ENCODE results near the gene WNT2B. TPM values are rescaled to one million over a fixed set of nuclear protein-coding genes. Genes with fewer than 3 reads are reported as not detected.

The WNT2B gene
- total and polyA plus RNA-seq, 11 donors = 0.71 to 16.2 (median 2.0) TPM

DNA sequence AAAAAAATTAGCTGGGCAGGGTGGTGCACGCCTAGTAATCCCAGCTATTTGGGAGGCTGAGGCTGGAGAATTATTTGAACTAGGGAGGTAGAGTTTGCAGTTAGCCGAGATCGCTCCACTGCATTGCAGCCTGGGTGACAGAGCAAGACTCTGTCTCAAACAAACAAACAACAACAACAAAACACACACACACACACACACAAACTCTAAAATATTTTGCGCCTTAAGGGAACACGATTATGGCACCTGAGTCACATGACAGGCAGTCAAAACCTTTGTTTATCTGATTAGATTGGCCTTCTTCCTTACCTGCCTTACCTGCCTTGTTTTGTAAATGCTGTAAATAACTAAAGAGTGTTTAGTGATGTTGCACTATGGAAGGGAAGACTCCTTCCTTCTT, 20.6 kb upstream of the WNT2B start:
- TF ChIP-seq, protein P1, sequence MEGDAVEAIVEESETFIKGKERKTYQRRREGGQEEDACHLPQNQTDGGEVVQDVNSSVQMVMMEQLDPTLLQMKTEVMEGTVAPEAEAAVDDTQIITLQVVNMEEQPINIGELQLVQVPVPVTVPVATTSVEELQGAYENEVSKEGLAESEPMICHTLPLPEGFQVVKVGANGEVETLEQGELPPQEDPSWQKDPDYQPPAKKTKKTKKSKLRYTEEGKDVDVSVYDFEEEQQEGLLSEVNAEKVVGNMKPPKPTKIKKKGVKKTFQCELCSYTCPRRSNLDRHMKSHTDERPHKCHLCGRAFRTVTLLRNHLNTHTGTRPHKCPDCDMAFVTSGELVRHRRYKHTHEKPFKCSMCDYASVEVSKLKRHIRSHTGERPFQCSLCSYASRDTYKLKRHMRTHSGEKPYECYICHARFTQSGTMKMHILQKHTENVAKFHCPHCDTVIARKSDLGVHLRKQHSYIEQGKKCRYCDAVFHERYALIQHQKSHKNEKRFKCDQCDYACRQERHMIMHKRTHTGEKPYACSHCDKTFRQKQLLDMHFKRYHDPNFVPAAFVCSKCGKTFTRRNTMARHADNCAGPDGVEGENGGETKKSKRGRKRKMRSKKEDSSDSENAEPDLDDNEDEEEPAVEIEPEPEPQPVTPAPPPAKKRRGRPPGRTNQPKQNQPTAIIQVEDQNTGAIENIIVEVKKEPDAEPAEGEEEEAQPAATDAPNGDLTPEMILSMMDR (IDR thresholded peaks at IDR 0.05) = no peak
- TF ChIP-seq POLR2A (IDR thresholded peaks at IDR 0.05) = no peak
- Histone ChIP-seq H3K36me3 (peaks cover 0 to 4% (median 0%) of the 10 kb centered on the region in 9 donors), H3K27me3 (no peaks in the 10 kb centered on the region), H3K4me3 (no peak overlapping the region), H3K27ac (no peak overlapping the region), H3K9me3 (no peaks in the 10 kb centered on the region), H3K4me1 (no peaks in the 10 kb centered on the region)
- no peak for DNase-seq
- intact Hi-C loops (cut with DNase I) = no loop called here
- no peak for ATAC-seq
- WGBS, 4 donors = 91 to 97% (median 96%) methylated on average over 5 of the region's 5 CpGs

DNA sequence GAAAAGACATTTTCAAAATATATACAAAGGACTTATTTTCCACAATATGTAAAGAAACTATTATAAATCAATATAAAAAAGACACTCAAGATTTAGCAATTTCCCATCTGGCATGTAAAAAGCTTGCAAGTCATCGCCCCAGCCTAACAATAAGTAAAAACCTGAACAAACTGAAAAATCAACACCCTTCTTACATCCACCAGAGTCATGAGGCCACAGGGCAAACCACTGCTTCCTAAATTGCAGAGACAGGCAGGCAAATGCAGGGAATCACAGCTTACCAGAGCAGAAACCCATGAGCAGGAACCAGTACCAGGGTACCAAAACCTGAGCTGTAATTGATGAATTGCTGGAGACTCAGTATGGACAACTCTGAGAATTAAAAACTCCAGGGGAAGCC, 16.7 kb upstream of the WNT2B start:
- WGBS, 4 donors = 87 to 95% (median 91%) methylated on average over 1 of the region's 1 CpG
- DNase-seq = no peak
- Histone ChIP-seq H3K36me3 (peaks cover 0 to 4% (median 0%) of the 10 kb centered on the region in 9 donors), H3K4me1 (no peaks in the 10 kb centered on the region), H3K9me3 (no peaks in the 10 kb centered on the region), H3K27ac (no peak overlapping the region), H3K27me3 (no peaks in the 10 kb centered on the region), H3K4me3 (no peak overlapping the region)
- no peak for ATAC-seq
- TF ChIP-seq, protein P1 (IDR thresholded peaks at IDR 0.05) = no peak
- no peak for TF ChIP-seq POLR2A (IDR thresholded peaks at IDR 0.05)
- intact Hi-C loops (cut with DNase I) = no loop called here

DNA sequence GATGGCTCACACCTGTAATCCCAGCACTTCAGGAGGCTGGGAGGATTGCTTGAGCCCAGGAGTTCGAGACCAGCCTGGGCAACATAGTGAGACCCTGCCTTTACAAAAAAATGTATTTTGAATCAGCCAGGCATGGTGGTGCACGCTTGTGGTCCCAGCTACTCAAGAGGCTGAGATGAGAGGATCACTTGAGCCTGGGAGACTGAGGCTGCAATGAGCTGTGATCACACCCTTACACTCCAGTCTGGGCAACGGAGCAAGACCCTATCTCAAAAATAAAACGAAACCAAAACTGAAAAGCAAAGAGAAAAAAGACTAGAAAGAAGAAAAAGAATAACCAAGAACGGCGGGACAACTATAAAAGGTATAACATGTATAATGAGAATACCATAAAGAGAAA, 15.4 kb upstream of the WNT2B start:
- no peak for DNase-seq
- H3K9me3 ChIP-seq = no peaks in the 10 kb centered on the region
- no peaks in the 10 kb centered on the region for H3K27me3 ChIP-seq
- no peak for ATAC-seq
- intact Hi-C loops (cut with DNase I) = no loop called here
- 84 to 93% (median 88%) methylated on average over 6 of the region's 6 CpGs for WGBS, 4 donors
- TF ChIP-seq, protein P1 (IDR thresholded peaks at IDR 0.05) = no peak
- TF ChIP-seq POLR2A (IDR thresholded peaks at IDR 0.05) = no peak
- H3K4me1 ChIP-seq = no peaks in the 10 kb centered on the region
- peaks cover 0 to 4% (median 0%) of the 10 kb centered on the region in 9 donors for H3K36me3 ChIP-seq
- no peak overlapping the region for H3K27ac ChIP-seq
- H3K4me3 ChIP-seq = no peak overlapping the region

DNA sequence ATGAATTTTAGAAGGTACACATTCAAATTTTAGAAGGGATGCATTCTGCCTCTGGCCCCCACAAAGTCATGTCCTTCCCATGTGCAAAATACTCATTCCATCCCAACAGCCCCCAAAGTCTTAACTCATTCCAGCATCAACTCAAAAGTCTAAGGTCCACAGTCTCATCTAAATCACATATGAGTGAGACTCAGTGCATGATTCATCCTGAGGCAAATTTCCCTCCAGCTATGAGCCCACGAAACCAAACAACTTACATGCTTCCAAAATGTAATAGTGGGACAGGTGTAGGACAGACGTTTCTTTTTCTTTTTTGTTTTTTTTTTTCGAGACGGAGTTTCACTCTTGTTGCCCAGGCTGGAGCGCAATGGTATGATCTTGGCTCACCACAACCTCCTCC, 12.5 kb upstream of the WNT2B start:
- H3K4me3 ChIP-seq = no peak overlapping the region
- no peaks in the 10 kb centered on the region for H3K9me3 ChIP-seq
- intact Hi-C loops (cut with DNase I) = no loop called here
- no peak overlapping the region for H3K27ac ChIP-seq
- WGBS, 4 donors = 87 to 92% (median 91%) methylated on average over 5 of the region's 5 CpGs
- no peak for DNase-seq
- H3K4me1 ChIP-seq = peaks cover 0 to 1% (median 0%) of the 10 kb centered on the region in 12 donors
- peaks cover 0 to 13% (median 0%) of the 10 kb centered on the region in 9 donors for H3K27me3 ChIP-seq
- TF ChIP-seq POLR2A (IDR thresholded peaks at IDR 0.05) = no peak
- TF ChIP-seq, protein P1 (IDR thresholded peaks at IDR 0.05) = no peak
- no peak for ATAC-seq
- peaks cover 0 to 4% (median 0%) of the 10 kb centered on the region in 9 donors for H3K36me3 ChIP-seq

Measured in heart left ventricle (tissue), 16 donors.